ENCODE results near the gene PCDHAC1.

DNA sequence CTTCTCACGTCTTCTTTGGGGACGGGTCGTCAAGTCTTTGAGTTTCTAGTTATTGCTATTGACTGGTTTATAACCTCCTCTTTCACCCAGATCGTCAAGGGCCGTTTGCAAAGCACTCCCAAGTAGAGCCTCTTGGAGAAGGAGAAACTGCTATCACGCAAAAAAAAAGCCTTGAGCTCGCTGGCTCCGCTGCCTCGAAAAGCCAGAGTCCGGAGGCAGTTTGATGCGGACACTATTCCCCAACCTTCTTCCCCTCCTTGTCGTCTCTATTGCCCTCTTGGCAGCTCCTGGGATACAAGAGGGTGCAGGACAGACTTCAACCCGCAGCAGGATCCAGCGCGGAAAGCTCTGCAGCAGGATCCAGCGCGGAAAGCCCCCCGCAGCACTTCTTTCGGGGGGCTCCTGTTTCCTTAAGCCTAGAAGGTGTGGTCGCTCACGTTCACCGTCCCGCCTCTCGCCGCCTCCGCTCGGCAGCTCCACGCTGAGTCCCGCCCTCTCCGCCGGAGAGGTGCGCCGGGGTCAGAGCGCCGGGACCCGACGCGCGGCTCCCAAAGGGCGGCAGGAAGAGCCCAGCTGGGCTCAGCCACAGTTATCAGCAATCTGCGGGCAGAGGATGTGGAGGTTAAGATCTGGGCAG lies at the start of gene PCDHAC1:
- TF ChIP-seq EZH2 (IDR thresholded peaks at IDR 0.05; ENCODE audit: insufficient read depth, low read length) = no peak
- TF ChIP-seq, protein P1, sequence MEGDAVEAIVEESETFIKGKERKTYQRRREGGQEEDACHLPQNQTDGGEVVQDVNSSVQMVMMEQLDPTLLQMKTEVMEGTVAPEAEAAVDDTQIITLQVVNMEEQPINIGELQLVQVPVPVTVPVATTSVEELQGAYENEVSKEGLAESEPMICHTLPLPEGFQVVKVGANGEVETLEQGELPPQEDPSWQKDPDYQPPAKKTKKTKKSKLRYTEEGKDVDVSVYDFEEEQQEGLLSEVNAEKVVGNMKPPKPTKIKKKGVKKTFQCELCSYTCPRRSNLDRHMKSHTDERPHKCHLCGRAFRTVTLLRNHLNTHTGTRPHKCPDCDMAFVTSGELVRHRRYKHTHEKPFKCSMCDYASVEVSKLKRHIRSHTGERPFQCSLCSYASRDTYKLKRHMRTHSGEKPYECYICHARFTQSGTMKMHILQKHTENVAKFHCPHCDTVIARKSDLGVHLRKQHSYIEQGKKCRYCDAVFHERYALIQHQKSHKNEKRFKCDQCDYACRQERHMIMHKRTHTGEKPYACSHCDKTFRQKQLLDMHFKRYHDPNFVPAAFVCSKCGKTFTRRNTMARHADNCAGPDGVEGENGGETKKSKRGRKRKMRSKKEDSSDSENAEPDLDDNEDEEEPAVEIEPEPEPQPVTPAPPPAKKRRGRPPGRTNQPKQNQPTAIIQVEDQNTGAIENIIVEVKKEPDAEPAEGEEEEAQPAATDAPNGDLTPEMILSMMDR (IDR thresholded peaks at IDR 0.05; ENCODE audit: insufficient read depth, low read depth, low read length) = no peak
